ENCODE results near the gene UEVLD.

UEVLD gene

GRCh38 chr11:18580113-18580766 lies 8.3 kb downstream of the UEVLD start:
- no peak for DNase-seq

- peak in 1 of 2 donors; percentile 1 for DNase-seq
Measured at GRCh38 chr11:18578975-18579598, 9.4 kb downstream of the UEVLD start.

GRCh38 chr11:18575361-18575760 lies 13.2 kb downstream of the UEVLD start:
- DNase-seq: no peak

GRCh38 chr11:18567081-18567480 lies 21.5 kb downstream of the UEVLD start:
- no peak for DNase-seq

GRCh38 chr11:18566406-18566805 lies 22.1 kb downstream of the UEVLD start:
- DNase-seq: no peak

GRCh38 chr11:18564149-18564548 lies 24.4 kb downstream of the UEVLD start:
- no peak for DNase-seq

- no peak for DNase-seq
Measured at GRCh38 chr11:18563090-18563730, 25.3 kb downstream of the UEVLD start.

GRCh38 chr11:18548001-18548400 lies 40.5 kb downstream of the UEVLD start:
- DNase-seq: no peak

GRCh38 chr11:18540207-18541009 lies 48.1 kb downstream of the UEVLD start:
- DNase-seq: no peak

GRCh38 chr11:18536209-18536608 lies 52.3 kb downstream of the UEVLD start:
- DNase-seq: no peak

GRCh38 chr11:18534245-18534644 lies 54.3 kb downstream of the UEVLD start:
- DNase-seq: no peak

GRCh38 chr11:18533365-18533764 lies 55.2 kb downstream of the UEVLD start:
- DNase-seq: no peak

- DNase-seq: peak in 1 of 2 donors; percentile 21
Measured at GRCh38 chr11:18527512-18527911, 61.0 kb downstream of the UEVLD start.

GRCh38 chr11:18526521-18527296 lies 61.8 kb downstream of the UEVLD start, which contains the start of gene TSG101:
Gene TSG101 (minus strand): TSS chr11:18526942. CDS start chr11:18526816, 126 bp downstream.
- peak; percentile 85 to 93 for DNase-seq

GRCh38 chr11:18526130-18526520 lies 62.4 kb downstream of the UEVLD start:
- no peak for DNase-seq

GRCh38 chr11:18524248-18524647 lies 64.3 kb downstream of the UEVLD start:
- DNase-seq: no peak

- DNase-seq: no peak
Measured at GRCh38 chr11:18523084-18523483, 65.5 kb downstream of the UEVLD start.

- no peak for DNase-seq
Measured at GRCh38 chr11:18522388-18522787, 66.1 kb downstream of the UEVLD start.

GRCh38 chr11:18521122-18521521 lies 67.4 kb downstream of the UEVLD start:
- DNase-seq: no peak

GRCh38 chr11:18502352-18502751 lies 86.2 kb downstream of the UEVLD start:
- no peak for DNase-seq

- DNase-seq: no peak
Measured at GRCh38 chr11:18501629-18502028, 86.9 kb downstream of the UEVLD start.

- no peak for DNase-seq
Measured at GRCh38 chr11:18498039-18498438, 90.5 kb downstream of the UEVLD start.

- no peak for DNase-seq
Measured at GRCh38 chr11:18495703-18496102, 92.8 kb downstream of the UEVLD start.
